Stimulated activated CD4-positive, alpha-beta T cell treated with anti-CD3 and anti-CD28 coated beads, Interleukin-1b, Interleukin-23, amount 100 ng/mL, for 48 hours (primary cell): ENCODE results near the gene TXLNG.

Source experiments
- DNase-seq: peaks from one replicate; pipeline ENCODE4 v3.0.0-alpha.2; 2020

The TXLNG gene

DNA sequence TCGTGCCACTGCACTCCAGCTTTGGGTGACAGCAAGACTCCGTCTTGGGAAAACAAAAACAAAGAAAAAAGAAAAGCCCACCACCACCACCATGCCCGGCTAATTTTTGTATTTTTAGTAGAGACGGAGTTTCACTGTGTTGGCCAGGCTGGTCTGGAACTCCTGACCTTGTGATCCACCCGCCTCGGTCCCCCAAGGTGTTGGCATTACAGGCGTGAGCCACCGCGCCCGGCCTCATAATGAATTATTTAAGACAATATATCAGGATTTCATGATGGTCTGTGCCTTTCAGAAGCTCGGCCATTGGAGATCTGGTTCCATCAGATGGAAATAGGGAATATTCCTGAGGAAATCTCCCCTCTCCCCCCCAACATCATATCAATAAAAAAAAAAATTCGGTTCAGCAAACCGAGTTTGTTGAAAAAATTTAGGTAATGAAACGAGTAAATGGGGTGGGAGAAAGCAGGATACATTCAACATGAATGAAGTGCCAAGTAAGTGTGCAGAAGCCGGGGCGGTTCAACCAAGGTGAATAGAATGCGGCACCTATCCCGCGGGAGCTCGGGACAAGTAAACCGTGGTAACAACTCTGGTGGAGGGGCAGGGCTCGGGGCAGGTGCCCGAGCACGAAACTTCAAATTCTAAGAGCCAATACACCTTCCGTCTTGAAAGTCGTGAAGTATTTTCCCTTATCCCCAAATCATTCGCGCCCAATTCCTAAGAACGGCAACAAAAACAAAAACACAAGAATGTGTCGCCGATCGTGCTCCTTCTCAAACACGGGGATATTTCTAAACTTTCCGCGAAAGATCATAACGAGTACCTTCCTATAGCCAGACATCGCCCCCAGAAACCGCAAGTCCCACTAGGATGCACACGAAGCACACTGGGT is 773 bp upstream of the TXLNG start:
- peak; percentile 3 for DNase-seq

DNA sequence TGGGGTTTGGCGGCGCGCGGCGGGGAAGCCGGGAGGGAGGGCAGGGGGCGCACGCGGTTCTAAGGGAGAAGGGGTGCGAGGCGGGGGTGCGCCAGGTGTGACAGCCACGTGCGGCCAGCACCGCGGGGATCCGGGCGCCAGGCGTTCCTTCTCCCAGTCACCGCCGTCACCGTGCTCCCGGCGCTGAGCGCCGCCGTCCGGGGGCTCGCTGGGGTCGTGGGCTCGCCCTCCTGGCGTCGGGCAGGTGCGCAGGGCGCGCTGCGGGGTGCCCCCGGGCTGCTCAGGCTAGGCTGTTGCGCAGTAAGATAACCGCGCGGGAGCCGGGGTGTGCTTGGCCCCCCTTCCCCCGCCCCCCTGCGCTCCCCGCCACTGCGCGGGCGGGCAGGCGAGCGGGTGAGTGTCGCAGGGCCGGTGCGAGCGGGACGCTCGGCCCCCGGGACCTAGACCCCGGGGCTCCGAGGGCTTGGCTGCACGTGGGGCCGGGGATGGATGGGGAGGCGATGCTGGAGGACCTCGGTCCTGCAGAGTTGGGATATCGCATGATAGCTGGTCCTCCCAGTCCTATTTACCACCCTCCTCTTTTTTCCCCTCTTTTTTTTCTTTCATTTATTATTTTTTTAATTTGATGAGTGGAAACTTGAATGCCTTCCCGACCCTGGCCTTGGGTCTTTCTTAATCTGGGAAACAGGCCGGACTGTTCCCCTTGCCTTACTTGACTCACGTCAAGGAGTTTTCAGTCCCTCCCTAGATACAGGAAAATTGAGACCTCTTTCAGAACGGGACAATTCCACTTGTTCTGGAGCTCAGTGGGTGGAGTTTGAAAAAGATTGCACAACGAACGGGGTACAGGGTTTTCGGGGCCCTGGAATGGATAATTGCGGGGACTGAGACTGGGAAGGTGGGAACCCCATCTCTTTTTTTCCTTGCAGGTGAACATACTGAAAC is 797 bp downstream of the TXLNG start:
- DNase-seq, result peak; percentile 33

DNA sequence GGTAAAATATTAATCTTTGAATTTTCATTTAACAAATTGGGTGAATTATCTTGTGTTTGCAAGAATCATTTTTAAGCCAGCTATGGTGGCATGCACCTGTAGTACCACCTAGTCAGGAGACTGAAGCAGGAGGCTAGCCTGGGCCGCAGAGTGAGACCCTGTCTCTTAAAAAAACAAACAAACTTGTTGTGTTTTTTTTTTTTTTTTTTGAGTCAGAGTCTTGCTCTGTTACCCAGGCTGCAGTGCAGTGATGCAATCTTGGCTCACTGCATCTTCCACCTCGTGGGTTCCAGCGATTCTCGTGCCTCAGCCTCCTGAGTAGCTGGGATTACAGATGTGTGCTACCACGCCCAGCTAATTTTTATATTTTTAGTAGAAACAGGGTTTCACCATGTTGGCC is 2.2 kb downstream of the TXLNG start:
- DNase-seq, result peak; percentile 5

DNA sequence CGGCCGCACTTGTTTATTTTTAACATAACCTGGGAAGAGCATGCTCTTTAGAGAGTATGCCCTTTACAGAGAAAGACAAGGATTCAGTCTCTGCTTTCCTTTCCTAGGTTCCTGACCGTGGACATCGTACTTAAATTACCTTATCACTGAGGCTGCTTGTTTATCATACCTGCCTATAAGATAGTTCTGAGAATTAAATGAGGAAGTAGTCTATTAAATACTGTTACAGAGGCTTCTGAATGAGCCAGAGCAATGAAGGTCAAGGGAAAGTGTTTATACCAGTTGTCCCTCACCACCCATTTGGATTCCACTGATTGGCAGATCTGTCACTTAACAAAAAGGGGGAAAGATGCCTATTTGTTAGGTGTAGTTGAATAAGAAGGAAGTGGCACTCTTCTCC is 10.0 kb downstream of the TXLNG start:
- DNase-seq, result no peak

DNA sequence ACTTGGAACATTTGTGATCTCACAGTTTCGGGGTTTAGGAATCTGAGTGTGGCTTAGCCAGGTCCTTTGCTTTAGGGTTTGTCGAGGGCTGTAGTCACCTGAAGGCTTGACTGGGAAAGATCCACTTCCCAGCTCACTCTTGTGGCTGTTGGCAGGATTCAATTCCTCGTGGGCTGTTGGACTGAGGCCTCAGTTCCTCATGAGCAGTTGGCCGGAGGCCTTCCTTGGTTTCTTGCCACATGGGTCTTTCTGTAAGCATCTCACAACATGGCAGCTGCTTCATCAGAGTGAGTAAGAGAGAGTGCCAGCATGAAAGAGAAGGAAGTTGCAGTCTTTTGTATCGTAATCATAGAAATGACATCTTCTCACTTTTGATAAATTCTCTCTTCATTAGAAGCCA is 11.1 kb downstream of the TXLNG start:
- DNase-seq, result no peak

DNA sequence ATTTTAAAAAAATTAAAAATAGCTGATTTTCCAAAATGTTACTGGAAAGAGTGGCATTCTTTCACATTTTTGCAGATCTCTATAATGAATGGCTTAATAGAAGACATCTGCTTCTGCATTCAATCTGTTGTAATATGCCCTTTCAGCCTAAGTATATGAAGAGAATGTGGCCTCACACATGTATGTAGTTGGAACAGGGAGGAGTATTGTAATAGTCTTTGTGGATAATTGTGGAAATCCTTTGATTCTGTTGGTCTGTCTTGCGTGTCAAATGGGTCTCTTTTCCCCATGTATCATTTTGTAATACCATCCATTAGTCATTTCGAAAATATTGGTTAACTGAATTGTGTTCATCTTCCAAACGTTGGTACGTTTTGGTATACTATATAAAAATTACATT is 11.6 kb downstream of the TXLNG start:
- DNase-seq, result no peak

DNA sequence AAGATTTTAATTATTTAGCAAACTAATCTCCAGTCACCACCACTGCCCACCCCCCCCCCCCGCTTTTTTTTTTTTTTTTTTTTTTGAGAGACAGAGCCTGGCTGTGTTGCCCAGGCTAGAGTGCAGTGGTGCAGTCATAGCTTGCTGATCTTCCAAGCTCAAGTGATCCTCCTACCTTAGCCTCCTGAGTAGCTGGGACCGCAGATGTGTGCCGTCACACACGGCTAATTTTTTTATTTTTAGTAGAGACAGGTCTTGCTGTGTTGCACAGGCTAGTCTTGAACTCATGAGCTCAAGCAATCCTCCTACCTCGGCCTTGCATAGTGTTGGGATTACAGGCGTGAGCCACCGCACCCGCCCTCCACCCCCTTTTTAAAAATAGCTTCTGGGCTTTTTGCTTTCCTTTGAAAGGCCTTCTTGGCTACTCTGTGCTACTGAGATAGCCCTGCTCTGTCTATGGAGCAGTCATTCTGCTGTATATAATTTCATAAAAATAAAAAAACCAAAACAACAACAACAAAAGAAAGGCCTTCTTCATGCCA is 18.7 kb downstream of the TXLNG start:
- no peak for DNase-seq

DNA sequence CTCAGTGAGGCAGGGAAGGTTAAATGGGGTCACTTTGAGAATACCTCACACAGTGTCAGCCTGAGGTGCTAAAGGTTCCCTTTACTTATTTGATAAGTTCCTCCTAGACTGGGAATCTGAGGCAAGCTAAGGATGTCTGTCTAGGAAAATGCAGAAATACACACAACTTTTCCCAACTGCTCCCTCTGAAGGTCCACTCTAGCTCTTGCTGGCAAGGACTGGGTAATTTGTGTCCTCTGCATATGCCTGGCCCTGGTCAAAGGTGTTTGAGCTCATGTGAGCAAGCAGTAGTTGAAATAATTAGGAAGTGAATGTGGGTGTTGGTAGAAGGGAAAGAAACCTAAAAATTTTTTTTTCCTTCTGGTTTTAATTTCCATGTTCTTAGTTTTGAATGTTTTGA is 21.3 kb downstream of the TXLNG start:
- DNase-seq, result no peak

DNA sequence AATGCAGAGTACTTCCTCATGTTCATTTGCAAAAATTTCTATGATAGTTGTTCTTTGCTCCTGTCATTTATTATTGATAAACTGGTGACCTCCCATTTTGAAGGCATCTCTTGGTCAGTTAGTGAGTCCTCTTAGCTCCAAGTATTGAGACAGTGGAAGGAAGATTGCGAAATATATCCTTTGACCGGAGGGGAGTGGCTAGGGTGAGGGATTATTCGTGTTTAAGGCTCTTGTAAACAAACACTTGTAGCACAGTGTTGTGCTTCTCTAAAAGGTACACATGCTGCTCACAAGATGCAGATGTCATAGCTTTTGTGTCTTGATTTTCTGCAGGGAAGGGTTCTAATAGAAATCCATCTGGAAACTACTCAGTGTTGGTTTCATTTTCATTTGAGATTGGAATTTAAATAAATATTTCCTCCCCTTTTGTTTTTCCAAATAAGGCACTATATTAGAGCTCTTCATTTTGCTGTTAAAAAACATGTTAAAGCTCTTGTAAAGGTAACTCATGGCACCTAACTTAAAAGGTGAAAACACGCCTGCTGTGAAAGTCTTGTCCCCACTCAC is 21.8 kb downstream of the TXLNG start:
- no peak for DNase-seq

DNA sequence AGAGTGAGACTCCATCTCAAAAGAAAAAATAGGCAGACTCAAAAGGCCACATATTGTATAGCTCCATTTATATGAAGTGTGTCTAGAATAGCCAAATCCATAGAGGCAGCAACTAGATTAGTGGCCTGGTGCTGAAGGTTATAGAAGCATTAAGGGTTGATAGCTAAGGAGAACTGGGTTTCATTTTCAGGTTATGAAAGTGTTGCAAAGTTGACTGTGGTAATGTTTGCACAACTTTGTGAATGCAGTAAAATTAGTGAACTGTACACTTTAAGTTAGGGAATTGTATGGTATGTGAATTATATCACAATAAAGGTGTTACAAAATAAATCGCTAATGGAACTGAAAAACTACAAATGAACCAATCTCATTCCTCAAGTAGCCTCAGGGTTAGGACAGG is 28.3 kb downstream of the TXLNG start:
- DNase-seq, result no peak

DNA sequence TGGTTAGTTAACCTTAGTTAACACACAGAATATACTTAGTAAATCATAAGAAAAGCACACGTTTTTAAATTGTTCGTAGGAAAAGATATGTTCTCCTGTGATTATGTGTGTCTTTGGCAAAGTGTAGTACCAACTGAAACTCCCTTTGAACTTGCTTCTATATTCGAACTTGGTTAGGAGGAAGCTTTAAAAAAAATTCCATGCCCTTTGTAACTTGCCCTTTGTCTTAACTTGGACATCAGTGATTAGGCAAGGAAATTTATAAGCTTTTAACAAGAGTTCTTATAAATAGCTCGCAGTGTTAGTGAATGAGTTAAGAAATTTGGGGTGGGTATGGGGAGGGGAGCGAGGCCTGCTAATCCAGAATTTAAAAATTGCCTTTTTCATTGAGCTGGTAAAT is 33.4 kb downstream of the TXLNG start:
- no peak for DNase-seq

DNA sequence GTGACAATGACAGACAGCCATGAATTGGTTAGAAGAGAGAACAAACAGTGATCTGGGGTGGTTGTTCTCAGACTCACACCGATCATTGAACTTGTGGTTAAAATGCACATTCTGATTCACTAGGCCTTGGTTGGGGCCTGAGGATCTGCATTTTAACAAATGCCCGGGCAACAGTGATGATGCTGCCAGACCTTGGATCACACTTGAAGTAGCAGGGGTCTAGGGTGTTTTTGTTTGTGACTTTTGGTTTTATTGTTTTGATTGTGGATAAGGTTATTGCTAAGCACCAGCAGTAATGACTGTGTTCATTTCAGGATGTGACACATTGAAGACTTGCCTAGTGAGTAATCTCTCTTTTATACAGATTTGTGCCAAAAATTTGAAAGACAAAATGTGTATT is 36.5 kb downstream of the TXLNG start:
- peak; percentile 35 for DNase-seq

DNA sequence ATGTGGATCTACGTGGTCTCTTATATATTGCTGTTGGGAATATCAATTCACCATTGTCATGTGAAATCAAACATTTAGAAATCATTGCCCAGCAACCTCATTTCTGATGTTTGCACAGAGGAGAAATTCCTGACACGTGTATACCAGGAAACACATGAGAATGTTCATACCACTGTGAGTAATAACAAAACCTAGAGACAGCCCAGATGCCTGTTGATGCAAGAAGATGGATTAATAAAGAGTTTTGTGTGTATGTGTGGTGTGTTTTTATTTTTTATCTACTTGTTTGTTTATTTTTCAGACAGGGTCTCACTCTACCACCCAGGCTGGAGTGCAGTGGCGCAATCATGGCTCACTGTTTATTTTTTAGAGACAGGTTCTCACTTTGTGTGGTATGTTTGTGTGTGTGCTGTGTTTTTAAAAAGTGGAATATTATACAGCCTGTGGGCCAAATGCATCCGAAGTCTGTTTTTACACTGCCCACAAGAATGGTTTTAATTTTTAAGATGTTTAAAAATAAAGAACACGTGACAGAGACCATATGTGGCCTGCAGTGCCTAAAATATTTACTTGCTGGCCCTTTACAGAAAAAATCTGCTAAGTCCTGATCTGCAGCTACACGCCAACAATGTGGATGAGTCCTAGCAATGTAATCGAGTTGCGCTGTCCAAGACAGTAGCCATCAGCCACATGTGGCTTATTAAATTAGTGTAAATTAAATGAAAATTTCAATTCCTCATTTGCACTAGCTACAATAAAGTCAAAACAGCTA is 39.2 kb downstream of the TXLNG start:
- no peak for DNase-seq

DNA sequence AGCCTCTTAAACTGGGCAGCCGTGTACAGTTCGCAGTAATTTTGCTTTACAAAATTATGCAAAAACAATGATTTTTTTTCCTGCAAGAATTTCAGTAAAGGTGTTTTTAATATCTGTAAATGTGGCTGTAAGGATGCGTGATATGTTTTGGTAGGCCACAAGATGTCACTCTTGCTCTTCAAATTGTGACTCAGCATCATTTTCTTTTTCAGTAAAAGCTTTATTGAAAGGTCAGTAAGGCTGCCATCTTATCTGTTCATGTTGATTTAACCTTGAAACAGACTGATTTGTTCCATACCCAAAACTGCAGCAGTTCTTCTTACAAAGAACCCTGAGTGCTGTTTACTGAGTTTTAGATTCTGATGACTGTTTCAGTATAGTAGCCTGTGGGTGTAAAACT is 39.9 kb downstream of the TXLNG start:
- no peak for DNase-seq

DNA sequence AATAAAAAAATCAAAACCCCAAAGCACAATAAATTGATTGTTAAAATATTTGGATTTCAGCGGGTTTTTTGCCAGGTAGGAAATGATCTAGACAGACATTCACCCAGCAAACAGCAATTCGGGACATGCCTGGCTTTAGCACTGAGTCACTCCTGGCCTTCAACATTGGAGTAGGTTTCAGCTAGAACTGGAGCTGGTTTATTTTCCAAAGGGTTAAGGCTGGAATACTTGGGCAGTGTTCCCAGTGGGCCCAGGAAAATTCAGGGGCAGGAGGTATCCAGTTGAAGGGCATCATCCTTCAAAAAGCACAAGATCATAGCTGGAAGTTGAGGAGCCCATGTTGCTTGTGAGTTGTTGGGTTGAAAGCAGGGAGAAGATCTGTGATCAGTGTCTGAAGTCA is 41.0 kb downstream of the TXLNG start:
- DNase-seq, result no peak

DNA sequence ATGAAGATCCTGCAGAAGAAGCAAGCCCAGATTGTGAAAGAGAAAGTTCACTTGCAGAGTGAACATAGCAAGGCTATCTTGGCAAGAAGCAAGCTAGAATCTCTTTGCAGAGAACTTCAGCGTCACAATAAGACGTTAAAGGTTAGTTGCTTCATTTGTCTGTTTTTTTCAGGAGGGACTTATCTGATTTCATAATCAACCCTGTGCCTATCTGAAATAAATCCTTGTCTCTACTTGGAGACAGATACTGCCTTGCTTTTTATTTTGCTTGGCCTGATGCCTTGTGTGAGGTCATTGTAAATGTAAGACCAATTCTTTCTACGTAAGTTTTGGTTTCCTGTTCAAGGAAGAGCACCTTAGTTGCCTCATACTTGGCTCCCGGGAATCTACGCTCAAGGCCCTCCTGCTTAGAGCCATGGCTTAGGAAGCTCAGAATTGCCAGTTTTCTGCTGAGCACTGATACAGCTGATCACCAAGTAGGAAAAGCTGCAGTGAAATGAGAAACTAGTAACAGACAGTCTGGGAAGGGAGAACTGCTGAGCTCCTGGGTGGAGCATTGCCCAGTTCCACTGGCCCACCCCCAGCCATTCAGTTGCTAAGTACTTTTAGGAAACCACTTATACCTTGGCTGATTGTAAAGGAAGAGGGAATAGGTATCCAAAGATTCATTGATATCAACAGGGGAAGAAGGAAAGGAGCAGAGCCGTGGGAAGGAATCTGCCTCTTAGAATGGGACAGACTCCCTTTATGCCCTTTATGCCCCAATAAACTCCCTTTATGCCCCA is 42.0 kb downstream of the TXLNG start:
- no peak for DNase-seq

DNA sequence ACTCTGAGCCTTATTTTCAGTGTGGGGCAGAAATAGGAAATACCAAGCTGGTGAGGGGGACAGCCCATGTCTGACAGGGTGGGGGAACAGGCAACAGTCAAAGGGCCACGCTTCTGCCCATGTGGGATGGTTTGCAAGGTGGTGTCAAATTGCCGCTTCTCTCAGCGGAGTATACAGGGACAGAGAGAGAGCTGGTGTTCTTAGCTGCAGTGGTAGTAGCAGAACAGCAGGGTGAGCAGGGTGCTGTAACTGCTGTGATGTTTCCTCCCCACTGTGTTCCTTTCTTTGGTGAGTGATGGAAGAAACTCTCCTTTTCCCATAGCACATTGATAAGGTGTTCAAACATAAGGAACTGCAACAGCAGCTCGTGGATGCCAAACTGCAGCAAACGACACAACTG is 46.0 kb downstream of the TXLNG start:
- DNase-seq, result no peak

DNA sequence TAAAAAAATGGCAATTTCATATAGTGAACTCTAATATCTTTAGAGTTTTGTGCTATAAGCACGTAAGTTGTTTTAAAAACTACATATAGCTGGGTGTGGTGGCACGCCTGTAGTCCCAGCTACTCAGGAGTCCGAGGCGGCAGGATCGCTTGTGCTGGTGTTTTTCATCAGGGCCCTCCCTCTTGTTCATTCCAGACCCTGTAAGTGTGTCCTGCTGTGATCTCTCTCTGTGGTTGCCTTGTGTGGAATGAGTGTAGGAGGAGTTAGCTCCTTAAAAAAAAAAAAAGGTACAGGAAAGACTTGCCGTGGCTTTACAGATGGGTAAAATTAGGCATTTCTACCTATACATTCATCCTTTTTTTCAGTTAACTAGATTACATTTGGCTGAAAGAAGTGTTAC is 48.5 kb downstream of the TXLNG start:
- DNase-seq, result no peak

DNA sequence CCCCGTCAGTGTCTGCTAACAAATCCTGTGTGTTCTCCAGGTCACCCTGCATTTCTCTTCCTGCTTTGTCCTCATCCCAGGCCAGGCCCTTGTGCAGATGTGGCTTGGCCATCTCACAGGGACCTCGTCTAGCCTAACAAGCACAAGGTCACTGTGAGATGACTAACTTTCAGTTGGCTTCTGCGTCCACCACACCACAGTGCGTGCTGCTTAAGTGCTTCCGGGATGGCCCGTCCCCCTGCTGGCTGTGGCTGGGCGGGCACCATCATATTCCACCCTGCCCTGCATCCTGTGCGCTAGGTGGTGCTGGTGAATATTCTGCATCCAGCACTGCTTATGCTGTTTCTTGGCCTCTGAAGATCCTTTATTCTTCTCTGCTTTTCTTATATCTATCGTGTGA is 50.1 kb downstream of the TXLNG start:
- DNase-seq, result no peak

DNA sequence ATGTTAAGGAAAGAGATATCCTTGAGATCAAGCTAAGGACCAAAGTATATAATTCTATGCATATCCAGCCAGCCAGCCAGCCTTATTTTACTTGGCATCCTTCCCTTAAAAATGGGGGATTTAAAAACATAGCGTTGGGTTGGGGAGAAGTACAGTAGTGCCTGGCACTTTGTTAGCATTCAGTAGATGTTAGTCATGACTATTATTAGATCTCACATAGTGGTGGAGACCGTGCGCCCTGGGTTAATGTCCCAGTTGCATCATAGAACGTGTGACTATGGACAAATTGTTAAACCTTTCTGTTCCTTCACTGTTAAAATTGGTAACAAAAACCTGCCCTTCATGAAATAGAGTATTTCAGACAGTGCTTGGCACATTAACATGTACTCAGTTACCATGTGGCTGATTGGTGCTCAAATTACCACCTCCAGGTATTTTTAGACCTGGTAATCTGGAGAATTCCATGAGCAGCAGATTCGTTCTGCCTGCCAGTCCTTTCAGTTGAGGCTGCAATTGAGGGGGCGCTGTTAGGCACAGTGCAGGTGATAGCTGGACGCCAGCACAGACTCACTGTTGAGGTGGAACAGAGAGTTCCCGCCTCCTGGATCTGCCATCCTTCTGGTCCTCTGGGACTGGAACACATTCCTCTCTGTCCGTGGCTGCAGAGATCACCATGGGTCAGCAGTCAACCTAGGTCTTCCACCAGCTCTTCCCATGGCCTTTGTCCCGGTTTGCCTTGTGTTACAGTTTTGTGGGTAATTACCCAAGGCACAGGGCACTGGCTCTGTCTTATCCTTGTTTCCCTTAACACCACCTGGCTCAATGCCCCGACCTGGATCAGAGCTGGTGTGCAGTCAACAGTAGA is 52.2 kb downstream of the TXLNG start:
- DNase-seq, result no peak
